Skeletal muscle satellite cell (primary cell): ENCODE data around the gene GRB14.
"Not testable (repeated sequence)": the region's sequence is repeated elsewhere in the genome, so short reads cannot be mapped to it uniquely, and the experiment has no call there.

Source experiments
- H3K27me3 ChIP-seq: 2 replicates; pipeline ENCODE4 v1.7.0; 2013; ENCODE audit warnings: low read length; ENCODE audit not compliant: control insufficient read depth, insufficient read depth
- H3K36me3 ChIP-seq: 2 replicates; pipeline ENCODE4 v1.7.0; 2013; ENCODE audit warnings: mild to moderate bottlenecking, control low read depth, low read length; ENCODE audit not compliant: insufficient read depth
- H3K4me1 ChIP-seq: 2 replicates; pipeline ENCODE4 v1.7.0; 2013; ENCODE audit warnings: low read length; ENCODE audit not compliant: control insufficient read depth, insufficient read depth
- H3K4me2 ChIP-seq: 2 replicates; pipeline ENCODE4 v1.7.0; 2013; ENCODE audit warnings: mild to moderate bottlenecking, low read length
- H3K4me3 ChIP-seq: 2 replicates; pipeline ENCODE4 v1.7.0; 2013; ENCODE audit warnings: low read length
- H3K9ac ChIP-seq: 2 replicates; pipeline ENCODE4 v1.7.0; 2013; ENCODE audit warnings: mild to moderate bottlenecking, low read depth, low read length, moderate library complexity
- H3K9me3 ChIP-seq: replicated peaks from 2 replicates; pipeline ENCODE4 v1.7.0; 2013; ENCODE audit warnings: mild to moderate bottlenecking, control low read depth, low read length

The GRB14 gene

GRCh38 chr2:164644036-164644700 lies 22.9 kb upstream of the GRB14 start:
- no peaks in the 10 kb centered on the region for H3K4me1 ChIP-seq
- no peak overlapping the region for H3K4me2 ChIP-seq
- H3K27me3 ChIP-seq: no peaks in the 10 kb centered on the region
- H3K36me3 ChIP-seq: no peaks in the 10 kb centered on the region
- no peak overlapping the region for H3K4me3 ChIP-seq
- no peaks in the 10 kb centered on the region for H3K9me3 ChIP-seq
- H3K9ac ChIP-seq: no peak overlapping the region

GRCh38 chr2:164642946-164643555 lies 21.8 kb upstream of the GRB14 start:
- Histone ChIP-seq H3K9me3 (no peaks in the 10 kb centered on the region), H3K9ac (no peak overlapping the region), H3K27me3 (no peaks in the 10 kb centered on the region), H3K4me3 (no peak overlapping the region), H3K4me1 (no peaks in the 10 kb centered on the region), H3K36me3 (no peaks in the 10 kb centered on the region), H3K4me2 (no peak overlapping the region)

- H3K36me3 ChIP-seq: no peaks in the 10 kb centered on the region
- H3K4me2 ChIP-seq: no peak overlapping the region
- no peak overlapping the region for H3K4me3 ChIP-seq
- no peak overlapping the region for H3K9ac ChIP-seq
- H3K27me3 ChIP-seq: no peaks in the 10 kb centered on the region
- H3K9me3 ChIP-seq: no peaks in the 10 kb centered on the region
- H3K4me1 ChIP-seq: no peaks in the 10 kb centered on the region
These were observed 21.0 kb upstream of the GRB14 start for GRCh38 chr2:164642268-164642667.

- not testable (repeated sequence) for H3K27me3 ChIP-seq, H3K36me3 ChIP-seq, H3K4me3 ChIP-seq, H3K4me2 ChIP-seq, H3K9me3 ChIP-seq, H3K9ac ChIP-seq
- H3K4me1 ChIP-seq: peaks cover 21% of the 10 kb centered on the region
These were observed 7.0 kb upstream of the GRB14 start for GRCh38 chr2:164628319-164628718.

- H3K27me3 ChIP-seq: no peaks in the 10 kb centered on the region
- no peak overlapping the region for H3K4me3 ChIP-seq
- H3K4me1 ChIP-seq: peaks cover 21% of the 10 kb centered on the region
- H3K36me3 ChIP-seq: no peaks in the 10 kb centered on the region
- no peaks in the 10 kb centered on the region for H3K9me3 ChIP-seq
- no peak overlapping the region for H3K9ac ChIP-seq
- peak overlapping the region; percentile 51 for H3K4me2 ChIP-seq
These were observed 4.2 kb upstream of the GRB14 start for GRCh38 chr2:164625378-164625971.

GRCh38 chr2:164624316-164624715 lies 3.0 kb upstream of the GRB14 start:
- Histone ChIP-seq H3K9ac (no peak overlapping the region), H3K4me1 (peaks cover 21% of the 10 kb centered on the region)

GRCh38 chr2:164622338-164623106 lies 1.2 kb upstream of the GRB14 start:
- no peak overlapping the region for H3K4me2 ChIP-seq
- H3K9me3 ChIP-seq: no peaks in the 10 kb centered on the region
- no peak overlapping the region for H3K4me3 ChIP-seq
- H3K9ac ChIP-seq: no peak overlapping the region
- H3K27me3 ChIP-seq: no peaks in the 10 kb centered on the region
- no peaks in the 10 kb centered on the region for H3K36me3 ChIP-seq
- peaks cover 23% of the 10 kb centered on the region for H3K4me1 ChIP-seq

More at GRCh38 chr2:164624316-164624715, 3.0 kb upstream of the GRB14 start:
- Histone ChIP-seq H3K36me3 (no peaks in the 10 kb centered on the region), H3K27me3 (no peaks in the 10 kb centered on the region), H3K4me3 (no peak overlapping the region), H3K4me2 (no peak overlapping the region), H3K9me3 (no peaks in the 10 kb centered on the region)

- Histone ChIP-seq H3K36me3 (no peaks in the 10 kb centered on the region), H3K4me3 (peak overlapping the region; percentile 65), H3K27me3 (no peaks in the 10 kb centered on the region), H3K9me3 (no peaks in the 10 kb centered on the region), H3K9ac (peak overlapping the region; percentile 30), H3K4me1 (peaks cover 30% of the 10 kb centered on the region), H3K4me2 (peak overlapping the region; percentile 84)
These were observed 453 bp upstream of the GRB14 start for GRCh38 chr2:164621764-164622105.

GRCh38 chr2:164620457-164620856 lies 825 bp downstream of the GRB14 start:
- H3K36me3 ChIP-seq: no peaks in the 10 kb centered on the region
- H3K4me3 ChIP-seq: peak overlapping the region; percentile 77
- H3K9me3 ChIP-seq: no peaks in the 10 kb centered on the region
- peak overlapping the region; percentile 58 for H3K9ac ChIP-seq
- H3K4me1 ChIP-seq: peaks cover 23% of the 10 kb centered on the region
- H3K27me3 ChIP-seq: no peaks in the 10 kb centered on the region
- peak overlapping the region; percentile 97 for H3K4me2 ChIP-seq

GRCh38 chr2:164617466-164617865 lies 3.8 kb downstream of the GRB14 start:
- H3K9me3 ChIP-seq: no peaks in the 10 kb centered on the region
- H3K4me2 ChIP-seq: no peak overlapping the region
- H3K9ac ChIP-seq: no peak overlapping the region
- no peaks in the 10 kb centered on the region for H3K27me3 ChIP-seq
- H3K4me1 ChIP-seq: peaks cover 9% of the 10 kb centered on the region
- no peaks in the 10 kb centered on the region for H3K36me3 ChIP-seq
- H3K4me3 ChIP-seq: no peak overlapping the region

GRCh38 chr2:164613321-164613982 lies 7.8 kb downstream of the GRB14 start:
- Histone ChIP-seq H3K4me1 (peaks cover 9% of the 10 kb centered on the region), H3K9me3 (no peaks in the 10 kb centered on the region), H3K4me3 (no peak overlapping the region), H3K4me2 (no peak overlapping the region), H3K36me3 (no peaks in the 10 kb centered on the region), H3K9ac (no peak overlapping the region), H3K27me3 (no peaks in the 10 kb centered on the region)
